ENCODE data around the gene C11orf42.

C11orf42 gene

GRCh38 chr11:6223854-6224253 lies 18.5 kb downstream of the C11orf42 start:
- no peak for ATAC-seq
- TF ChIP-seq CREB5 (CRISPR knock-in tag; IDR thresholded peaks at IDR 0.05; ENCODE audit: low read depth), result no peak
- TF ChIP-seq ZNF8 (CRISPR knock-in tag; IDR thresholded peaks at IDR 0.05), result no peak
- no peak for TF ChIP-seq BACH2 (CRISPR knock-in tag; IDR thresholded peaks at IDR 0.05; ENCODE audit: borderline replicate concordance)
- no peak for TF ChIP-seq ESRRG (CRISPR knock-in tag; IDR thresholded peaks at IDR 0.05)
- TF ChIP-seq ISL1 (CRISPR knock-in tag; IDR thresholded peaks at IDR 0.05), result no peak
- no peak for TF ChIP-seq ARNTL (CRISPR knock-in tag; IDR thresholded peaks at IDR 0.05; ENCODE audit: borderline replicate concordance, low read depth)
- no peak for TF ChIP-seq ZNF70 (CRISPR knock-in tag; IDR thresholded peaks at IDR 0.05)
- TF ChIP-seq SNAI2 (CRISPR knock-in tag; IDR thresholded peaks at IDR 0.05), result no peak
- TF ChIP-seq ZFP30 (CRISPR knock-in tag; IDR thresholded peaks at IDR 0.05), result no peak
- TF ChIP-seq PPARA (CRISPR knock-in tag; IDR thresholded peaks at IDR 0.05; ENCODE audit: borderline replicate concordance), result no peak
- no peak for TF ChIP-seq TCF4 (CRISPR knock-in tag; IDR thresholded peaks at IDR 0.05; ENCODE audit: borderline replicate concordance)
- TF ChIP-seq, protein P1, sequence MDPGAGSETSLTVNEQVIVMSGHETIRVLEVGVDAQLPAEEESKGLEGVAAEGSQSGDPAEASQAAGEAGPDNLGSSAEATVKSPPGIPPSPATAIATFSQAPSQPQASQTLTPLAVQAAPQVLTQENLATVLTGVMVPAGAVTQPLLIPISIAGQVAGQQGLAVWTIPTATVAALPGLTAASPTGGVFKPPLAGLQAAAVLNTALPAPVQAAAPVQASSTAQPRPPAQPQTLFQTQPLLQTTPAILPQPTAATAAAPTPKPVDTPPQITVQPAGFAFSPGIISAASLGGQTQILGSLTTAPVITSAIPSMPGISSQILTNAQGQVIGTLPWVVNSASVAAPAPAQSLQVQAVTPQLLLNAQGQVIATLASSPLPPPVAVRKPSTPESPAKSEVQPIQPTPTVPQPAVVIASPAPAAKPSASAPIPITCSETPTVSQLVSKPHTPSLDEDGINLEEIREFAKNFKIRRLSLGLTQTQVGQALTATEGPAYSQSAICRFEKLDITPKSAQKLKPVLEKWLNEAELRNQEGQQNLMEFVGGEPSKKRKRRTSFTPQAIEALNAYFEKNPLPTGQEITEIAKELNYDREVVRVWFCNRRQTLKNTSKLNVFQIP (CRISPR knock-in tag; IDR thresholded peaks at IDR 0.05; ENCODE audit: borderline replicate concordance, low read depth), result no peak
- TF ChIP-seq TSHZ2 (CRISPR knock-in tag; IDR thresholded peaks at IDR 0.05), result no peak
- no peak for TF ChIP-seq ZC3H10 (CRISPR knock-in tag; IDR thresholded peaks at IDR 0.05)

DNA sequence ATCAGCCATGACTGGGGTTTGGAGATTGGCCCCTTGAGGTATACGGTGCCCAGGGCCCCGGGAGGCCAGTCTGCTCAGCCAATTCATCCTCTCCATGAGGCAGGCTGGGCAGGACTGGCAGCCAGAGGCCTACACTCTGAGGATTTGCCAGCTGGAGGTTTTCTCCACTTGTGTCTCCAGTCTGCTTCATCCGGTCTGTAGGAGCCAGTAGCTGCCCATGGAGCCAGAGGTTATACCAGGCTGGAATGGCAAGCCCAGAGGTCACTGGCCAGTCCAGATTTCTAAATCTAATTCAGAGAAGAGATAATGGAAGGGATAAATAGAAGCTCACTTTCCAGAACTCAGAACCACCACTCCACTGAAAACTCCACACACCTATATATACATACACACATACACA lies 19.1 kb downstream of the C11orf42 start:
- TF ChIP-seq BACH2 (CRISPR knock-in tag; IDR thresholded peaks at IDR 0.05; ENCODE audit: borderline replicate concordance) (no peak), ARNTL (CRISPR knock-in tag; IDR thresholded peaks at IDR 0.05; ENCODE audit: borderline replicate concordance, low read depth) (no peak), SNAI2 (CRISPR knock-in tag; IDR thresholded peaks at IDR 0.05) (no peak), ZNF565 (CRISPR knock-in tag; conservative IDR thresholded peaks at IDR 0.05; ENCODE audit: low read depth) (no peak), OSR1 (CRISPR knock-in tag; IDR thresholded peaks at IDR 0.05) (no peak), CSDC2 (CRISPR knock-in tag; IDR thresholded peaks at IDR 0.05) (no peak), TOX (CRISPR knock-in tag; IDR thresholded peaks at IDR 0.05; ENCODE audit: borderline replicate concordance) (no peak)
- no peak for ATAC-seq

GRCh38 chr11:6225024-6225423 lies 19.7 kb downstream of the C11orf42 start:
- ATAC-seq, result no peak
- TF ChIP-seq ISL1 (CRISPR knock-in tag; IDR thresholded peaks at IDR 0.05) (no peak), CREB5 (CRISPR knock-in tag; IDR thresholded peaks at IDR 0.05; ENCODE audit: low read depth) (no peak), TOX (CRISPR knock-in tag; IDR thresholded peaks at IDR 0.05; ENCODE audit: borderline replicate concordance) (no peak), TSHZ2 (CRISPR knock-in tag; IDR thresholded peaks at IDR 0.05) (no peak), ARNTL (CRISPR knock-in tag; IDR thresholded peaks at IDR 0.05; ENCODE audit: borderline replicate concordance, low read depth) (no peak), ZNF8 (CRISPR knock-in tag; IDR thresholded peaks at IDR 0.05) (no peak), PATZ1 (CRISPR knock-in tag; IDR thresholded peaks at IDR 0.05; ENCODE audit: borderline replicate concordance) (no peak)
